Measurements from ENCODE around the gene EMX1. TPM values are rescaled to one million over a fixed set of nuclear protein-coding genes. Genes with fewer than 3 reads are reported as not detected.
A peak's percentile ranks its signal among the peaks of the same experiment; 100 is the strongest.

EMX1 gene
- total and polyA plus RNA-seq, 2 of the 13 experiments (the other 11 are each of a cell fraction or from before 2014, with no cell fraction given): 0.62 to 4.9 TPM

- TF ChIP-seq KDM2A (CRISPR knock-in tag; IDR thresholded peaks at IDR 0.05; ENCODE audit: borderline replicate concordance, low read depth): peak; percentile 91; the same call in 1 of the 2 replicates
- TF ChIP-seq ZNF282 (IDR thresholded peaks at IDR 0.05; ENCODE audit: partially characterized antibody): no peak
- TF ChIP-seq ZNF562 (CRISPR knock-in tag; IDR thresholded peaks at IDR 0.05; ENCODE audit: borderline replicate concordance): no peak
- TF ChIP-seq POLR2AphosphoS2 (IDR thresholded peaks at IDR 0.05; ENCODE audit: low read depth, low read length): no peak
- TF ChIP-seq PRPF4 (IDR thresholded peaks at IDR 0.05; ENCODE audit: low read depth, low read length, poor library complexity, severe bottlenecking): no peak
- no peak; the same call in 1 of the 2 replicates for TF ChIP-seq ATF7-NPFF (CRISPR knock-in tag; IDR thresholded peaks at IDR 0.05; ENCODE audit: low read depth)
- no peak for TF ChIP-seq TRIM24 (CRISPR knock-in tag; IDR thresholded peaks at IDR 0.05)
- TF ChIP-seq NCOA5 (CRISPR knock-in tag; IDR thresholded peaks at IDR 0.05): no peak
- TF ChIP-seq MTF1 (CRISPR knock-in tag; IDR thresholded peaks at IDR 0.05): no peak
- no peak for TF ChIP-seq ZNF782 (CRISPR knock-in tag; IDR thresholded peaks at IDR 0.05; ENCODE audit: borderline replicate concordance)
- TF ChIP-seq FOXK1 (CRISPR knock-in tag; IDR thresholded peaks at IDR 0.05; ENCODE audit: borderline replicate concordance, low read depth): no peak
- TF ChIP-seq NFE2L1 (CRISPR knock-in tag; IDR thresholded peaks at IDR 0.05; ENCODE audit: borderline replicate concordance): no peak
- TF ChIP-seq, protein P1, sequence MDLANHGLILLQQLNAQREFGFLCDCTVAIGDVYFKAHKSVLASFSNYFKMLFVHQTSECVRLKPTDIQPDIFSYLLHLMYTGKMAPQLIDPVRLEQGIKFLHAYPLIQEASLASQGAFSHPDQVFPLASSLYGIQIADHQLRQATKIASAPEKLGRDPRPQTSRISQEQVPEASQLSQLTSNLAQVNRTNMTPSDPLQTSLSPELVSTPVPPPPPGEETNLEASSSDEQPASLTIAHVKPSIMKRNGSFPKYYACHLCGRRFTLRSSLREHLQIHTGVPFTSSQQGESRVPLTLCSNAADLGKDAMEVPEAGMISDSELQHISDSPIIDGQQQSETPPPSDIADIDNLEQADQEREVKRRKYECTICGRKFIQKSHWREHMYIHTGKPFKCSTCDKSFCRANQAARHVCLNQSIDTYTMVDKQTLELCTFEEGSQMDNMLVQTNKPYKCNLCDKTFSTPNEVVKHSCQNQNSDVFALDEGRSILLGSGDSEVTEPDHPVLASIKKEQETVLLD (CRISPR knock-in tag; IDR thresholded peaks at IDR 0.05; ENCODE audit: low read depth): no peak
- TF ChIP-seq ASH2L (IDR thresholded peaks at IDR 0.05; ENCODE audit: insufficient read length, low read depth, low read length): no peak
- no peak for TF ChIP-seq GLI4 (CRISPR knock-in tag; IDR thresholded peaks at IDR 0.05; ENCODE audit: borderline replicate concordance)
- no peak for TF ChIP-seq THYN1 (CRISPR knock-in tag; IDR thresholded peaks at IDR 0.05; ENCODE audit: borderline replicate concordance, low read depth)
- no peak for TF ChIP-seq REST (IDR thresholded peaks at IDR 0.05; ENCODE audit: borderline replicate concordance in 1 of 2, low read depth in 1 of 2, low read length in 2 of 2)
- TF ChIP-seq ZNF670 (CRISPR knock-in tag; IDR thresholded peaks at IDR 0.05; ENCODE audit: borderline replicate concordance): no peak; the same call in 1 of the 2 replicates
- peak; percentile 61 for TF ChIP-seq ZNF501 (CRISPR knock-in tag; IDR thresholded peaks at IDR 0.05)
- no peak for TF ChIP-seq NFRKB (IDR thresholded peaks at IDR 0.05)
- TF ChIP-seq ZNF343 (CRISPR knock-in tag; IDR thresholded peaks at IDR 0.05): no peak
- TF ChIP-seq, protein P2, sequence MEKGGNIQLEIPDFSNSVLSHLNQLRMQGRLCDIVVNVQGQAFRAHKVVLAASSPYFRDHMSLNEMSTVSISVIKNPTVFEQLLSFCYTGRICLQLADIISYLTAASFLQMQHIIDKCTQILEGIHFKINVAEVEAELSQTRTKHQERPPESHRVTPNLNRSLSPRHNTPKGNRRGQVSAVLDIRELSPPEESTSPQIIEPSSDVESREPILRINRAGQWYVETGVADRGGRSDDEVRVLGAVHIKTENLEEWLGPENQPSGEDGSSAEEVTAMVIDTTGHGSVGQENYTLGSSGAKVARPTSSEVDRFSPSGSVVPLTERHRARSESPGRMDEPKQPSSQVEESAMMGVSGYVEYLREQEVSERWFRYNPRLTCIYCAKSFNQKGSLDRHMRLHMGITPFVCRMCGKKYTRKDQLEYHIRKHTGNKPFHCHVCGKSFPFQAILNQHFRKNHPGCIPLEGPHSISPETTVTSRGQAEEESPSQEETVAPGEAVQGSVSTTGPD (CRISPR knock-in tag; IDR thresholded peaks at IDR 0.05): no peak
- peak in 1 of 2 experiments; percentile 78; a peak in 2 of 4 replicates for TF ChIP-seq KLF16 (CRISPR knock-in tag; IDR thresholded peaks at IDR 0.05)
Observed at GRCh38 chr2:72915907-72916742, 1.2 kb upstream of the EMX1 start (continued).

Measured in HepG2 (cell line).